Endodermal cell (in vitro differentiated cells): ENCODE data around the gene BLOC1S2. TPM values are rescaled to one million over a fixed set of nuclear protein-coding genes. Genes with fewer than 3 reads are reported as not detected.

Experiments used
- DNase-seq: peaks from one replicate; pipeline ENCODE4 v3.0.0-alpha.2; 2017
- H3K27ac ChIP-seq: 2 replicates; pipeline ENCODE4 v1.5.1; 2013; ENCODE audit warnings: mild to moderate bottlenecking, low read depth, low read length, moderate library complexity
- H3K27me3 ChIP-seq: 2 replicates; pipeline ENCODE4 v1.6.1; 2013; ENCODE audit warnings: mild to moderate bottlenecking, low read length, moderate library complexity; ENCODE audit not compliant: insufficient read depth, control insufficient read depth, poor library complexity, severe bottlenecking
- H3K36me3 ChIP-seq: 2 replicates; pipeline ENCODE4 v1.7.0; 2013; ENCODE audit warnings: mild to moderate bottlenecking, low read length, moderate library complexity; ENCODE audit not compliant: control insufficient read depth, insufficient read depth
- H3K4me1 ChIP-seq: one replicate; pipeline ENCODE4 v1.7.0; 2013; ENCODE audit warnings: low read length; ENCODE audit not compliant: control insufficient read depth, insufficient read depth
- H3K4me3 ChIP-seq: 2 replicates; pipeline ENCODE4 v1.5.1; 2013; ENCODE audit warnings: mild to moderate bottlenecking, low read length, moderate library complexity
- H3K9ac ChIP-seq: 2 replicates; pipeline ENCODE4 v1.6.1; 2013; ENCODE audit warnings: mild to moderate bottlenecking, low read length, moderate library complexity; ENCODE audit not compliant: poor library complexity, severe bottlenecking; ENCODE audit errors: extremely low read depth
- H3K9me3 ChIP-seq: 2 replicates; pipeline ENCODE4 v1.6.1; 2013; ENCODE audit warnings: mild to moderate bottlenecking, low read length, moderate library complexity; ENCODE audit not compliant: control insufficient read depth
- H3K27ac Mint-ChIP-seq: 2 replicates; pipeline ENCODE4 v1.8.0; 2020; ENCODE audit warnings: mixed read lengths
- H3K27me3 Mint-ChIP-seq: 2 replicates; pipeline ENCODE4 v1.8.0; 2021; ENCODE audit warnings: mild to moderate bottlenecking, mixed read lengths; ENCODE audit not compliant: insufficient read depth
- H3K36me3 Mint-ChIP-seq: 2 replicates; pipeline ENCODE4 v1.8.0; 2020; ENCODE audit warnings: low read depth, mixed read lengths
- H3K4me1 Mint-ChIP-seq: 2 replicates; pipeline ENCODE4 v1.8.0; 2020; ENCODE audit warnings: mixed read lengths
- H3K4me3 Mint-ChIP-seq: 2 replicates; pipeline ENCODE4 v1.8.0; 2020; ENCODE audit warnings: mild to moderate bottlenecking, moderate library complexity, mixed read lengths
- H3K9me3 Mint-ChIP-seq: 2 replicates; pipeline ENCODE4 v1.8.0; 2020; ENCODE audit warnings: mild to moderate bottlenecking, mixed read lengths
- WGBS, 2 experiments: methylation state at CpG; one replicate each; pipeline versions ENCODE4 v1.1.5 to v1.1.7; 2013; ENCODE audit warnings: missing lambda C conversion rate in 2 of 2, mixed read lengths in 1 of 2; ENCODE audit not compliant: insufficient coverage in 1 of 2, insufficient read length in 1 of 2; 5-methylcytosine and 5-hydroxymethylcytosine counted together
- total RNA-seq, 2 donors: library from RNA; stranded (reverse); fragmentation: NEBNext Ultra II Directional in 1 of 2; extraction: Animal tissue kit (Norgen Biotek cat#: 25700) in 1 of 2; gene quantifications; 2 replicates in 1 of 2; 3 replicates in 1 of 2; pipeline ENCODE4 v1.2.1, GENCODE V29; 2021
- TF ChIP-seq, protein P1 (sequence below): fragments of 200-600 bp; sonication (generic); conservative IDR thresholded peaks from 2 replicates; pipeline ENCODE4 v1.5.0; 2021; ENCODE audit warnings: antibody characterized with exemption, mild to moderate bottlenecking

BLOC1S2 gene
- total RNA-seq, 2 donors from 2014 or later = 25.5 to 26.0 TPM

- 92 to 97% methylated on average over 2 to 7 of the region's 7 CpGs for WGBS, 2 experiments
- Histone ChIP-seq H3K27ac (no peak overlapping the region), H3K9ac (no peak overlapping the region), H3K4me3 (no peak overlapping the region), H3K4me1 (no peaks in the 10 kb centered on the region), H3K27me3 (no peaks in the 10 kb centered on the region), H3K9me3 (no peaks in the 10 kb centered on the region), H3K36me3 (peaks cover 81% of the 10 kb centered on the region)
- no peak for DNase-seq
- H3K27ac Mint-ChIP-seq = no peak overlapping the region
- H3K36me3 Mint-ChIP-seq = peaks cover 67% of the 10 kb centered on the region
- no peaks in the 10 kb centered on the region for H3K27me3 Mint-ChIP-seq
- peaks cover 4% of the 10 kb centered on the region for H3K4me1 Mint-ChIP-seq
- no peaks in the 10 kb centered on the region for H3K9me3 Mint-ChIP-seq
- no peak overlapping the region for H3K4me3 Mint-ChIP-seq
- TF ChIP-seq, protein P1, sequence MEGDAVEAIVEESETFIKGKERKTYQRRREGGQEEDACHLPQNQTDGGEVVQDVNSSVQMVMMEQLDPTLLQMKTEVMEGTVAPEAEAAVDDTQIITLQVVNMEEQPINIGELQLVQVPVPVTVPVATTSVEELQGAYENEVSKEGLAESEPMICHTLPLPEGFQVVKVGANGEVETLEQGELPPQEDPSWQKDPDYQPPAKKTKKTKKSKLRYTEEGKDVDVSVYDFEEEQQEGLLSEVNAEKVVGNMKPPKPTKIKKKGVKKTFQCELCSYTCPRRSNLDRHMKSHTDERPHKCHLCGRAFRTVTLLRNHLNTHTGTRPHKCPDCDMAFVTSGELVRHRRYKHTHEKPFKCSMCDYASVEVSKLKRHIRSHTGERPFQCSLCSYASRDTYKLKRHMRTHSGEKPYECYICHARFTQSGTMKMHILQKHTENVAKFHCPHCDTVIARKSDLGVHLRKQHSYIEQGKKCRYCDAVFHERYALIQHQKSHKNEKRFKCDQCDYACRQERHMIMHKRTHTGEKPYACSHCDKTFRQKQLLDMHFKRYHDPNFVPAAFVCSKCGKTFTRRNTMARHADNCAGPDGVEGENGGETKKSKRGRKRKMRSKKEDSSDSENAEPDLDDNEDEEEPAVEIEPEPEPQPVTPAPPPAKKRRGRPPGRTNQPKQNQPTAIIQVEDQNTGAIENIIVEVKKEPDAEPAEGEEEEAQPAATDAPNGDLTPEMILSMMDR = no peak
Observed at GRCh38 chr10:100238429-100238828, 48.1 kb downstream of the BLOC1S2 start.

- H3K9me3 ChIP-seq = no peaks in the 10 kb centered on the region
- peaks cover 44% of the 10 kb centered on the region for H3K36me3 ChIP-seq
- no peaks in the 10 kb centered on the region for H3K27me3 Mint-ChIP-seq
- TF ChIP-seq, protein P1 = no peak
- no peak for DNase-seq
- no peaks in the 10 kb centered on the region for H3K4me1 ChIP-seq
- H3K27ac ChIP-seq = no peak overlapping the region
- H3K4me3 Mint-ChIP-seq = no peak overlapping the region
- peaks cover 5% of the 10 kb centered on the region for H3K4me1 Mint-ChIP-seq
- H3K36me3 Mint-ChIP-seq = peaks cover 37% of the 10 kb centered on the region
- no peak overlapping the region for H3K4me3 ChIP-seq
- H3K9me3 Mint-ChIP-seq = no peaks in the 10 kb centered on the region
- no peak overlapping the region for H3K9ac ChIP-seq
- H3K27ac Mint-ChIP-seq = no peak overlapping the region
- WGBS, 2 experiments = 87 to 88% methylated on average over 1 of the region's 2 CpGs
- H3K27me3 ChIP-seq = no peaks in the 10 kb centered on the region
Observed at GRCh38 chr10:100232101-100232500, 54.4 kb downstream of the BLOC1S2 start.

- Histone ChIP-seq H3K4me3 (peak overlapping the region; percentile 92), H3K9ac (peak overlapping the region; percentile 70), H3K27me3 (no peaks in the 10 kb centered on the region), H3K4me1 (no peaks in the 10 kb centered on the region), H3K36me3 (peaks cover 33% of the 10 kb centered on the region), H3K27ac (peak overlapping the region; percentile 58), H3K9me3 (no peaks in the 10 kb centered on the region)
- H3K4me3 Mint-ChIP-seq = peak overlapping the region; percentile 82
- TF ChIP-seq, protein P1 = no peak
- no peak for DNase-seq
- no peaks in the 10 kb centered on the region for H3K9me3 Mint-ChIP-seq
- H3K27me3 Mint-ChIP-seq = no peaks in the 10 kb centered on the region
- H3K4me1 Mint-ChIP-seq = peaks cover 5% of the 10 kb centered on the region
- H3K36me3 Mint-ChIP-seq = peaks cover 30% of the 10 kb centered on the region
- WGBS, 2 experiments = 78 to 80% methylated on average over 21 of the region's 21 CpGs
- H3K27ac Mint-ChIP-seq = peak overlapping the region; percentile 92
Observed at GRCh38 chr10:100229819-100230422, 56.6 kb downstream of the BLOC1S2 start.
